Suprapubic skin (tissue), 4 donors: ENCODE results near the gene CCDC188. TPM values are rescaled to one million over a fixed set of nuclear protein-coding genes. Genes with fewer than 3 reads are reported as not detected.

Experiments used
- DNase-seq, 2 donors: peaks; one replicate each; pipeline ENCODE4 v3.0.0-alpha.2; 2019; ENCODE audit warnings: low spot score in 2 of 2
- H3K27ac ChIP-seq: fragments of 200-600 bp; sonication (generic); one replicate; pipeline ENCODE4 v1.5.1; 2019
- H3K27me3 ChIP-seq: fragments of 200-600 bp; sonication (generic); one replicate; pipeline ENCODE4 v1.5.1; 2019
- H3K36me3 ChIP-seq: fragments of 200-600 bp; sonication (generic); one replicate; pipeline ENCODE4 v1.5.1; 2019
- H3K4me1 ChIP-seq: fragments of 200-600 bp; sonication (generic); one replicate; pipeline ENCODE4 v1.5.1; 2019
- H3K4me3 ChIP-seq: fragments of 200-600 bp; sonication (generic); one replicate; pipeline ENCODE4 v1.5.1; 2019; ENCODE audit warnings: mild to moderate bottlenecking
- H3K9me3 ChIP-seq: fragments of 200-600 bp; sonication (generic); one replicate; pipeline ENCODE4 v1.5.1; 2019
- CTCF ChIP-seq, 2 donors: fragments of 200-600 bp in 1 of 2; fragments of 450-650 bp in 1 of 2; sonication (generic) in 1 of 2; IDR thresholded peaks; one replicate each; pipeline ENCODE4 v1.5.1; 2016 to 2019; ENCODE audit warnings: antibody characterized with exemption in 2 of 2, mild to moderate bottlenecking in 1 of 2, moderate library complexity in 1 of 2
- EP300 ChIP-seq: sonication (generic); formaldehyde crosslinking; IDR thresholded peaks from one replicate; pipeline ENCODE4 v1.6.1; 2017; ENCODE audit warnings: antibody characterized with exemption
- POLR2A ChIP-seq, 2 donors: fragments of 450-650 bp; IDR thresholded peaks; one replicate each; pipeline ENCODE4 v1.6.1; 2017; ENCODE audit warnings: antibody characterized with exemption in 2 of 2, mild to moderate bottlenecking in 2 of 2, moderate library complexity in 2 of 2
- POLR2AphosphoS5 ChIP-seq, 3 donors: sonication (generic); formaldehyde crosslinking; IDR thresholded peaks; one replicate each; pipeline ENCODE4 v1.6.1; 2017; ENCODE audit warnings: antibody characterized with exemption in 3 of 3
- WGBS: methylation state at CpG from one replicate; pipeline ENCODE4 v1.1.5; 2018; 5-methylcytosine and 5-hydroxymethylcytosine counted together
- total RNA-seq, 4 donors: library from RNA; depleted of rRNA; stranded (reverse); fragments of >200 nt; gene quantifications; one replicate each; pipeline ENCODE4 v1.1.0, GENCODE V29; 2016

The CCDC188 gene
- total RNA-seq, 4 donors from 2014 or later = 0.34 TPM; not detected in 3

DNA sequence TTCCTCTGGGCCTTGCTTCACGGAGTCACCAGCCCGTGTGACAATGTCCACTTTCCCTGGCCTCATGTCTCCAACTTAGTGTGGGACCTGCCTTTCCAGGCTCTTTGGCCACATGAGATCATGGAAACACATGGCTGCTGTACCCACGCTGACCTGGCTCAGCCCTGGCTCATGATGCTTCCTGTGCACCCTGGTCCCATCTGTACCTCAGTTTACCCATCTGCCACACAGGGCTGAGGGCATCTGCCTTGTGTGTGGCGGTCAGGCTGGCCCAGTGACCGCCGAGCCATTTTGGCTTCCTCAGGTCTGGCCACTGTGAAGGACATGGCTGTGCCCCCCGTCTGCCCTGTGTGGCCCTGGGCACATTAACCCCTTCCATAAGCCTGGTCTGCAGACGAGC lies 32.2 kb upstream of the CCDC188 start:
- no peak for DNase-seq
- no peak overlapping the region for H3K4me3 ChIP-seq
- no peak overlapping the region for H3K27ac ChIP-seq
- H3K9me3 ChIP-seq = no peaks in the 10 kb centered on the region
- 76% methylated on average over 3 of the region's 8 CpGs for WGBS
- H3K4me1 ChIP-seq = no peaks in the 10 kb centered on the region
- H3K27me3 ChIP-seq = no peaks in the 10 kb centered on the region
- TF ChIP-seq CTCF (IDR thresholded peaks at IDR 0.05) (no peak), POLR2A (IDR thresholded peaks at IDR 0.05) (no peak)
- no peaks in the 10 kb centered on the region for H3K36me3 ChIP-seq

DNA sequence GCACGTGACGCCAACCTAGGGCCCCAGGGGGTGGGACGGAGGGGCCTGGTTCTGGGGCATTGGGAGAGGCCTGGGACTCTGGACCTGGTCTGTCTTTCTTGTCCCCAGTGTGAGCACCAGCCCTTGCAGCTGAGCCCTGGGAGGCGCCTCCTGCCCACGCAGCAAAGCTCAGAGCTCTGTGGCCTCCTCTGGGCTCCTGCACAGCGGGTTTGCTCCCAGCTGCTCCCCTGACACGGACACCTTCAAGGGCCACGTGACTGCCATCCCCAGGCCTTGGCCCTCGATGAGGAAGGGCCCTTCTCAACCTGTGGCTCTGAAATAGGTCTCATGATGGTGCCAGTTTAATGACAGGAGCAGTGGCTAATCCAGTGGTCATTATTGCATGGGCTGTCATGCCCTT lies 31.5 kb upstream of the CCDC188 start:
- H3K36me3 ChIP-seq = no peaks in the 10 kb centered on the region
- no peaks in the 10 kb centered on the region for H3K4me1 ChIP-seq
- H3K4me3 ChIP-seq = no peak overlapping the region
- no peak for TF ChIP-seq POLR2AphosphoS5 (IDR thresholded peaks at IDR 0.05)
- no peak for TF ChIP-seq CTCF (IDR thresholded peaks at IDR 0.05)
- TF ChIP-seq POLR2A (IDR thresholded peaks at IDR 0.05) = no peak
- TF ChIP-seq EP300 = no peak
- no peak overlapping the region for H3K27ac ChIP-seq
- no peak for DNase-seq
- no CpG with 5 or more reads among the region's 9 CpGs for WGBS
- H3K9me3 ChIP-seq = no peaks in the 10 kb centered on the region
- H3K27me3 ChIP-seq = no peaks in the 10 kb centered on the region

GRCh38 chr22:20181884-20182236 lies 31.0 kb upstream of the CCDC188 start:
- Histone ChIP-seq H3K4me3 (no peak overlapping the region), H3K9me3 (no peaks in the 10 kb centered on the region), H3K4me1 (no peaks in the 10 kb centered on the region), H3K27me3 (peaks cover 4% of the 10 kb centered on the region), H3K27ac (no peak overlapping the region), H3K36me3 (no peaks in the 10 kb centered on the region)
- DNase-seq = no peak
- TF ChIP-seq CTCF (IDR thresholded peaks at IDR 0.05) (no peak), EP300 (no peak), POLR2A (IDR thresholded peaks at IDR 0.05) (no peak), POLR2AphosphoS5 (IDR thresholded peaks at IDR 0.05) (no peak)
- WGBS = 90% methylated on average over 18 of the region's 18 CpGs

DNA sequence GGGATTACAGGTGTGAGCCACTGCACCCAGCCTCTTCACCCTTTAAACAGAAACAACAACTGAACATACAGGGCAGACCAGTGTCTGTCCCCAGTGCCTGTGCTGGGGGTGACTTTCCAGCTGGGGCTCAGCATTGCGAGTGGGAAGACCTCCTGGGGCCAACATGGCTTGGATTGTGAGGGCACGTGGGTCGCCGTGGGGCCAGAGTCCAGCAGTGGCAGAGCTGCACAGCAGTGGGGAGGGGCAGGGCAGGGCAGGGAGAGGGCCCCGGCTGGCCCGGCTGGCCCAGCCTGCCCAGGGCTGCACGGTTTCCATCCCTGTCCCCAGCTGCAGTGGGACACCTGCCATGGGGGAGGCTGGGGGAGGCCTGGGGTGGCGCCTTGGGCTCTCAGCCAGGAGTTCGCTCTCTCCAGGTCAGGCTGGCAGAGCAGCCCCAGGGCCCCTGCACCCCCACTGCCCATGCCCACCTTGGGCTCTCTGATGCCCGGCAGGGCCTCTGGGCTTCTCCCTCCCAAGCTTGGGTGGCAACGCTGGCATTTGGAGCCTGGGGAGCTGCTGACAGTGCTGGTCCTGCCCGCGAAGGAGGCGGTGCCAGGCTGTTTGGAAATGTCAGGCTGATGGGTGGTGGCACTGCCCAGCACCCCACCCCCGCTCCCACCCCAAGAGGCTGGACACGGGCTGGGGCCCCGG lies 30.5 kb upstream of the CCDC188 start:
- Histone ChIP-seq H3K36me3 (no peaks in the 10 kb centered on the region), H3K4me3 (no peak overlapping the region), H3K27ac (no peak overlapping the region), H3K27me3 (peaks cover 8% of the 10 kb centered on the region), H3K4me1 (no peaks in the 10 kb centered on the region), H3K9me3 (no peaks in the 10 kb centered on the region)
- no peak for DNase-seq
- WGBS = 84% methylated on average over 3 of the region's 17 CpGs
- no peak for TF ChIP-seq EP300
- TF ChIP-seq POLR2A (IDR thresholded peaks at IDR 0.05) = no peak
- no peak for TF ChIP-seq POLR2AphosphoS5 (IDR thresholded peaks at IDR 0.05)
- no peak for TF ChIP-seq CTCF (IDR thresholded peaks at IDR 0.05)

- no peak overlapping the region for H3K4me3 ChIP-seq
- H3K9me3 ChIP-seq = no peaks in the 10 kb centered on the region
- peaks cover 8% of the 10 kb centered on the region for H3K27me3 ChIP-seq
- no peak for DNase-seq
- no peaks in the 10 kb centered on the region for H3K4me1 ChIP-seq
- WGBS = 75% methylated on average over 8 of the region's 8 CpGs
- no peaks in the 10 kb centered on the region for H3K36me3 ChIP-seq
- H3K27ac ChIP-seq = no peak overlapping the region
- TF ChIP-seq POLR2A (IDR thresholded peaks at IDR 0.05) = no peak
- TF ChIP-seq POLR2AphosphoS5 (IDR thresholded peaks at IDR 0.05) = no peak
- TF ChIP-seq EP300 = no peak
Observed at GRCh38 chr22:20180640-20181039, 29.8 kb upstream of the CCDC188 start.

- H3K4me3 ChIP-seq = no peak overlapping the region
- no peaks in the 10 kb centered on the region for H3K36me3 ChIP-seq
- no peak for TF ChIP-seq EP300
- no peak for TF ChIP-seq POLR2A (IDR thresholded peaks at IDR 0.05)
- no peak for TF ChIP-seq POLR2AphosphoS5 (IDR thresholded peaks at IDR 0.05)
- TF ChIP-seq CTCF (IDR thresholded peaks at IDR 0.05) = no peak
- no peaks in the 10 kb centered on the region for H3K4me1 ChIP-seq
- H3K27me3 ChIP-seq = peaks cover 8% of the 10 kb centered on the region
- no peak for DNase-seq
- H3K9me3 ChIP-seq = no peaks in the 10 kb centered on the region
- WGBS = 80% methylated on average over 6 of the region's 13 CpGs
- no peak overlapping the region for H3K27ac ChIP-seq
Observed at GRCh38 chr22:20180245-20180630, 29.4 kb upstream of the CCDC188 start.
